Activated CD4-positive, CD25-positive, alpha-beta regulatory T cell treated with anti-CD3 and anti-CD28 coated beads, Interleukin-2, amount 50 U/mL, for 24 hours (primary cell): ENCODE measurements around the gene RPL41.
A peak's percentile ranks its signal among the peaks of the same experiment; 100 is the strongest.
"Not testable (repeated sequence)": the region's sequence is repeated elsewhere in the genome, so short reads cannot be mapped to it uniquely, and the experiment has no call there.

ENCODE experiments used
- ATAC-seq, 2 donors: fragments of 150-1000 bp; cut with Tn5 transposase; one replicate each; pipeline ENCODE4 v1.10.0; 2021; ENCODE audit warnings: mild to moderate bottlenecking in 1 of 2, moderate library complexity in 1 of 2

RPL41 gene

GRCh38 chr12:56154818-56155217 is 38.4 kb downstream of the RPL41 start:
- no peak for ATAC-seq

DNA sequence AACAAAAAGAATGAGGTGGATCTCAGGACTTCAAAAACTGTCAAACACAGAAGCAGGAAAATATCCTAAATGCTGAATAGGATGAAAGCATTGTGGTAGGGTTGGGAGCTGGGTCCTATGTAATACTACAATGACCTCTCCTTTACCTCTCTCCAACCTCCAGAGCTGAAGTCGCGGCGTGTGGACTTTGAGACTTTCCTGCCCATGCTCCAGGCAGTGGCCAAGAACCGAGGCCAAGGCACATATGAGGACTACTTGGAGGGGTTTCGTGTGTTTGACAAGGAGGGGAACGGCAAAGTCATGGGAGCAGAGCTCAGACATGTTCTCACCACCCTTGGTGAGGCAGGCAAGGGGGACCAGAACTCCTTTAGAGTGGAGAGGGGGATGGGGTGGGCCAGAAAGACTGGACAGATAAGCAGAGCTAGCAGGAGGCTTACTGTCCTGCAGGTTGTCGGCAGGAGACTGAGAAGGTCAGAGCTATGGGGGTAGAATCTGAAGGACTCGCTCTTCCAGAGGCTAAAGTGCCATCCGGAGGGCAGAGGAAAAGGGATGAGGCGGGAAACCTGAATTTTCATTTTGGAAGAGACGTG is 38.9 kb downstream of the RPL41 start:
- ATAC-seq = no peak

- not testable (repeated sequence) for ATAC-seq
These were observed 40.2 kb downstream of the RPL41 start for GRCh38 chr12:56156464-56157200.

- ATAC-seq = peak; percentile 24 to 26
These were observed 41.0 kb downstream of the RPL41 start for GRCh38 chr12:56157201-56158028.

- peak; percentile 93 to 94 for ATAC-seq
These were observed 41.8 kb downstream of the RPL41 start, which contains the start of gene MYL6 for GRCh38 chr12:56158029-56158925. TSS of gene MYL6 (plus strand) at chr12:56158359. CDS start at chr12:56158402, 43 bp downstream.

DNA sequence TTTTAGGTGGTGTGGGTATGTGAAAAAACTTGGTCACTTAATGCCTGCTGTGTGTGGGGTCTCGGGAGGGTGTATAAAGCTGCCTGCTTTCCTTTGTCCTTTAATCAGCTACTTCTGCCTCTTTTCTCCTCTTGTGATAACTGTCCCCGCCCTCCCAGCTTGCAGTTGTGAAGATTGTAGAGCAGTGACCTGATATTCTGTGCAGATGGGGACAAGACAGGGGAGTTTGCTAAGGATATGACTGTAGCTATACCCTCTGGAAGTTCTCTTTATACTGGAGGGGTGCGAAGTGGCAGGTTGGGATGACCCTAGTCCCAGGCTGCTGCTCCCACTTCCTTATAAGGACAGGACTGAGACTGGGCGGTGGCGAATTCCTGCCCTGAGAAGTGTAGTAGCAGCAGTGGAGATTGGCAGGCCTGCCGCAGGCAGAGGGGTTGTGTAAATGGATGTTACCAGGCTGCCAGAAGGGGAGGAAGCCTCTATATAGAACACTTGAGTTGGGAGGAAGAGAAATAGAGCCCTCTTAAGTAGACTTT is 42.6 kb downstream of the RPL41 start:
- ATAC-seq = no peak

DNA sequence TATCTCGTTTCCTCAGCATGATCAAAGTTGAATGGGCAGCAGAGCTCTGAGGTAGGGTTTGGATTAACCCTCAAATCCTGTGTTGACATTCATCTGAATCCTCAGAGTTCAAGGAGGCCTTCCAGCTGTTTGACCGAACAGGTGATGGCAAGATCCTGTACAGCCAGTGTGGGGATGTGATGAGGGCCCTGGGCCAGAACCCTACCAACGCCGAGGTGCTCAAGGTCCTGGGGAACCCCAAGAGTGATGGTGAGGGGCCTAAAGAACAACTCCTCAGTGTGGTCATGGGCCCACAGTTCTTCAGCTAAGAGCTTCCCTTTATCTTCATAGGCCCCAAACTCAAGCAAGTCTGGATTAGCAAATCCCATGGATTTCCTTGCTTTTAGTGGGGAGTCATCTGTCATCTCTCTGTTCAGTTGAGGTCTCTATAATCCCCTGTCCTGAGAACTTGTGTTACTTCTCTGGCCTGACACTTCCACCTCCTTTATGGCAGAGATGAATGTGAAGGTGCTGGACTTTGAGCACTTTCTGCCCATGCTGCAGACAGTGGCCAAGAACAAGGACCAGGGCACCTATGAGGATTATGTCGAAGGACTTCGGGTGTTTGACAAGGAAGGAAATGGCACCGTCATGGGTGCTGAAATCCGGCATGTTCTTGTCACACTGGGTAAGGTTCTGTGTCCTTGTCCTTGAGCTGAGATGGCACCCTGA is 43.2 kb downstream of the RPL41 start:
- ATAC-seq = no peak

DNA sequence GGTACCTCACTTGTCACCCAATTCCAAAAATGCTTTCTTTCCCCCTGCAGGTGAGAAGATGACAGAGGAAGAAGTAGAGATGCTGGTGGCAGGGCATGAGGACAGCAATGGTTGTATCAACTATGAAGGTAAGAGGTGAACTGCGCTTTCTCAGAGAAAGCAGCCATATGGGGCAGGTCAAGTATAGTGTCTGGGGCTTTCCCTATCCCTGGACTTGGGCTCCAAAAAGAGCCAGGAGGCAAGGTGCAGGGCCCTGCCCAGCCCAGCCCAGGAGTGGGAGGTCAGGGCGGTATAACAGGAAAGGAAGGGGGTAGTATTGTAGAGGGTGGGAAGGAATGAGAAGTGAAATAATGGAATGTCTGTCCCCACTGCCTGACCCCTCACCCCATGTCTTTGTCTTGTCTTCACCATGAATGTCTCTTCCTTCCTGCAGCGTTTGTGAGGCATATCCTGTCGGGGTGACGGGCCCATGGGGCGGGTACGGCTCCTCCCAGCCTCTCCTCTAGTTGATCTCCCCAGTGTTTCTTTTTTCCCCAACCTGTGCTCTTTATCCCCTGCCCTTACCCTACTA is 43.8 kb downstream of the RPL41 start:
- ATAC-seq = peak; percentile 28 to 53

DNA sequence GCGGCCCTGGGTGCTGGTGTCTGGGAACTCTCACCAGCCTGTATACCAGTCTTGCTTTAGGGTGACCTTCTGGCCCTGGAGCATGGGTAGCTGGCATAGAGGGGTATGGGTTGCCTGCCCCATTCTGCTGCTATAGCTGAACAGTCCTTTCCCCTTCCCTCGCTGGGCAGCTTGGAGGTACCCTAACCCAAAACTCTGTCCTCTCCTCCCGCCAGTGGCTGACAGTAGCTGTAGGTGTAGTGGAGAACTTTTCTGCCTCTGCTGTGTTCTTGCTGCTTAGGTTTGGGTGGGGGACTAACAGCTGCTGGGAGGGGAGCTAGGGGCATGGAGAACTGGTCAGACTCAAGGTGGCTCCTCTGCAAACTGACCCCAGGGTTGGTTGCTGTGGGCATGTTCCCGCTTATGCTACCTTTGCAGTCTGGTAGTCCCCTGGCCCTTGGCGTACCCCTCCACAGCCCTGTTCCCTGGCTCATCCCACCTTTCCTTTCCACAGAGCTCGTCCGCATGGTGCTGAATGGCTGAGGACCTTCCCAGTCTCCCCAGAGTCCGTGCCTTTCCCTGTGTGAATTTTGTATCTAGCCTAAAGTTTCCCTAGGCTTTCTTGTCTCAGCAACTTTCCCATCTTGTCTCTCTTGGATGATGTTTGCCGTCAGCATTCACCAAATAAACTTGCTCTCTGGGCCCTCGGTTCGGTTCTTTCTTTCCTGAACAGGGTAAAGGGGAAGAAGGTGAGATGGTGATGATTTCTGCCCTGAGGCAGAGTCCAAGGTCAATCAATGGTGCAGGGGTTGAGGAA is 44.7 kb downstream of the RPL41 start:
- no peak for ATAC-seq

GRCh38 chr12:56161690-56162351 is 45.4 kb downstream of the RPL41 start:
- no peak for ATAC-seq

GRCh38 chr12:56162468-56163290 is 46.2 kb downstream of the RPL41 start:
- ATAC-seq = no peak

DNA sequence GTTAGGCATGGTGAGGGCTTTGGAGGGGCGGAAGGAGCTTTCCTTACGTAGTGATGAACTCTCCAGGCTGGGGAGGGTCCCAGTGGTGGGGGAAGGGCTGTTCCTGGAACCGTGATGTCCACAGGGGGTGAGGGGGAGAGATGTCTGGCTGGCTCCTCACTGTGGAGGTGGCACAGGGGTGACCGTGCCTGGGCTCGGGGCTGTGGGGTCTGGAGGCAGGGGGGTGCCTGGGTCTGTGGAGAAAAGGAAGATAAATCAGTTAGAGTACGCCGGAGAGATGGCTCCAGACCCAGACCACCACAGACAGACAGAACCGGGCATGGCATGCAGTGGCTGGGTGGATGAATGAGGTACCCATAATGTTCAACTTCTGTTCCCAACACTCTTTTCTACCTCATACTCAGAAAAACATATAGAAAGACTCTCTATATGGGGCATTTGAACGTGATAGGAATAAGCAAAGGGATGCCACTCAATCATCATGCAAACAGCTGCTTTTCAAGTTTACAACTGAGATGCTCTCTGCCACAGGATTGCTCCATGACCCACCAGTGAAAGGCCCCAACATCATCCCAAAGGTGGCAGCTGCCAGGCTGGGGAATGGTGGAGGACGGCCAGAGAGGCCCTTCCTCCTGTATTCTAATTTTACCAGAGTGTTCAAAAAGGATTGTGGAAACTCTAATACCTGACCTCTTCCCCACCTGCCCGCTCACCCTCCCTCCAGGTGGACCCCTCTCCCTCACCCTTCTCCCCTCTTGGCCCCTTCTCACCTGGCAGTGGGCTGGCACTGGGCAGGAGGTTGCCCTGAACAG is 47.3 kb downstream of the RPL41 start:
- ATAC-seq = no peak

GRCh38 chr12:56164345-56164729 is 47.9 kb downstream of the RPL41 start:
- no peak for ATAC-seq

DNA sequence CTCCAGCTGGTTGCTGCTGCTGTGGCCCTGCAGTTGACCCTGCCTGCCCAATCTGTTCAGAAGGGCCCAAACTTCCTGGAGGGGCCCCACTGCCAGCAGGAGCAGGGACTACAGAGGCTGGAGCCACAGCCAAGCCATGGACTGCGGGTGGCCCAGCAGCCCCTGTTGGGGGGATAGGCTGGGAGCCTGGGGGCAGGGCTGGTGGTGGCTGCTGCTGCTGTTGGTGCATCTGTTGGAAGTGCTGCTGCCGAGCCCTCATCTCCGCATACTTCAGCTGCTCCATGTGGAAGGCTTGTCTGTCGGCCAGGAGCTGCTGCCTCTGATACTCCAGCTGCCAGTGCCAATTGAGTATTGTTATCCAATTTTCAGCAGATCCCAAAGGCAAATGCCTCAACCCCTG is 48.9 kb downstream of the RPL41 start:
- ATAC-seq = no peak
